22Rv1 (cell line): ENCODE data around the gene IL25.
"Not testable (repeated sequence)": the region's sequence is repeated elsewhere in the genome, so short reads cannot be mapped to it uniquely, and the experiment has no call there.

Experiments used
- H3K27ac ChIP-seq: fragments of 450-650 bp; 2 replicates; pipeline ENCODE4 v1.5.1; 2017
- ZFX ChIP-seq: fragments of 450-650 bp; IDR thresholded peaks from 2 replicates; pipeline ENCODE4 v1.6.1; 2017; ENCODE audit warnings: antibody characterized with exemption, borderline replicate concordance
- TF ChIP-seq, protein P1 (sequence below): fragments of 450-650 bp; IDR thresholded peaks from 2 replicates; pipeline ENCODE4 v1.5.1; 2017; ENCODE audit warnings: mild to moderate bottlenecking

Gene IL25

GRCh38 chr14:23386999-23387398 lies 14.4 kb downstream of the IL25 start:
- no peak overlapping the region for H3K27ac ChIP-seq
- no peak for TF ChIP-seq ZFX
- TF ChIP-seq, protein P1, sequence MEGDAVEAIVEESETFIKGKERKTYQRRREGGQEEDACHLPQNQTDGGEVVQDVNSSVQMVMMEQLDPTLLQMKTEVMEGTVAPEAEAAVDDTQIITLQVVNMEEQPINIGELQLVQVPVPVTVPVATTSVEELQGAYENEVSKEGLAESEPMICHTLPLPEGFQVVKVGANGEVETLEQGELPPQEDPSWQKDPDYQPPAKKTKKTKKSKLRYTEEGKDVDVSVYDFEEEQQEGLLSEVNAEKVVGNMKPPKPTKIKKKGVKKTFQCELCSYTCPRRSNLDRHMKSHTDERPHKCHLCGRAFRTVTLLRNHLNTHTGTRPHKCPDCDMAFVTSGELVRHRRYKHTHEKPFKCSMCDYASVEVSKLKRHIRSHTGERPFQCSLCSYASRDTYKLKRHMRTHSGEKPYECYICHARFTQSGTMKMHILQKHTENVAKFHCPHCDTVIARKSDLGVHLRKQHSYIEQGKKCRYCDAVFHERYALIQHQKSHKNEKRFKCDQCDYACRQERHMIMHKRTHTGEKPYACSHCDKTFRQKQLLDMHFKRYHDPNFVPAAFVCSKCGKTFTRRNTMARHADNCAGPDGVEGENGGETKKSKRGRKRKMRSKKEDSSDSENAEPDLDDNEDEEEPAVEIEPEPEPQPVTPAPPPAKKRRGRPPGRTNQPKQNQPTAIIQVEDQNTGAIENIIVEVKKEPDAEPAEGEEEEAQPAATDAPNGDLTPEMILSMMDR = no peak

GRCh38 chr14:23387916-23388882 lies 15.6 kb downstream of the IL25 start:
- TF ChIP-seq, protein P1 = no peak
- no peak for TF ChIP-seq ZFX
- no peak overlapping the region for H3K27ac ChIP-seq

GRCh38 chr14:23388996-23389395 lies 16.4 kb downstream of the IL25 start:
- TF ChIP-seq, protein P1 = no peak
- no peak for TF ChIP-seq ZFX
- no peak overlapping the region for H3K27ac ChIP-seq

DNA sequence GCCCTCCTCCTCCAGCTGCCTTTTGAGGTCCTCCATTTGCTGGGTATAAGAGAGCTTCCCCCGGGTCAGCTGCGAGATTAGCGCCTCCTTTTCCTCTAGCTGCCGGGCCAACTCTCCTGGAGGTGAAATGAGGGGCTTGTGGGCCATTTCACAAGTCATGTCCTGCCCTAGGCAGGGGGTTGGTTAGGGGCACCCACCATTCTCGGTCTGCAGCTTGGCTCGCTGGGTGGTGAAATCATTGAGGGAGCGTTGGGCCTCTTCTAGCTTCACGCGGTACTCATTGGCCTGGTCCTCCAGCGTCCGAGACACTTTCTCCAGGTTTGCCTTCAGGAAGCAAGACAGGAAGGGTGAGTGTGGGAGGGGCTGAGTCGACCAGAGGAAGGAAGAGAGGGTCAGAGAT lies 16.8 kb downstream of the IL25 start:
- H3K27ac ChIP-seq = no peak overlapping the region
- no peak for TF ChIP-seq ZFX
- TF ChIP-seq, protein P1 = no peak

DNA sequence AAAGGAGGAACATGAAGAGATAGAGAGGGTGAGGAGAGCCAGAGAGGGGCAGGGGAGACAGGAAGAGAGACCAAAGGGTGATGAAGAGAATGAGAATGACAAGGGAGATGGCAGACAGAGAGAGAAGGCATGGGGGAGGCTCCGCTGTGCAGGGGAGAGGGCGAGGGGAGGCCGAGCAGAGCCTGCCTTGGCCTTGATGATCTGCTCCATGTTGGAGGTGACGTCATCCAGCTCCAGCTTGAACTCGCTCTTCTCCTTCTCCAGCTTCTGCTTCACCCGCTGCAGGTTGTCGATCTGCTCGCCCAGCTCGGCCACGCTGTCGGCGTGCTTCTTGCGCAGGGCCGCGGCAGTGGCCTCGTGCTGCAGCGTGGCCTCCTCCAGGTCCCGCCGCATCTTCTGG lies 17.3 kb downstream of the IL25 start:
- H3K27ac ChIP-seq = not testable (repeated sequence)

- TF ChIP-seq, protein P1 = no peak
- no peak for TF ChIP-seq ZFX
- no peak overlapping the region for H3K27ac ChIP-seq
Measured at GRCh38 chr14:23392613-23393012, 20.0 kb downstream of the IL25 start.

DNA sequence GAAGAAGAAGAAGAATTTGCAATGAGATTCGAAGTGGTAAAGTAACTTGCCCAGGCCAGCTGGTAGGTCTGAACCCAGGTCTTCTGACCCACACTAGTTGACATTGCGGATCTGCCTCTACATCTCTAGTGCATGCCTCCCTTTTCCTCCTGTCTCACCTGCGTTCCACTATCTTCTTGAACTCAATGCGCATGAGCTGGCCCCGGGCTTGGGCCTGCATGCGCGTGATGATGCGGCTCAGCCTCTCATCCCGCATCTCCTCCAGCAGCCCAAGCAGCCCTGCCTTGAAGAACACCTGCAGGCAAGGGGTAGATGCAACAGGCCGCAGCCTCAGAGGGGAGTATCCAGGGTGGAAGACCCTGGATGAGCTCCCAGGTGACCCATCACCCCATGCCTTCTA lies 23.5 kb downstream of the IL25 start:
- TF ChIP-seq, protein P1 = no peak
- TF ChIP-seq ZFX = no peak
- H3K27ac ChIP-seq = no peak overlapping the region

GRCh38 chr14:23396781-23397407 lies 24.3 kb downstream of the IL25 start:
- no peak overlapping the region for H3K27ac ChIP-seq
- TF ChIP-seq, protein P1 = no peak
